Measurements from ENCODE around the gene ANKRD10.

The ANKRD10 gene

GRCh38 chr13:110885966-110886869 lies 28.7 kb downstream of the ANKRD10 start:
- DNase-seq (ENCODE audit: low read depth), result no peak

GRCh38 chr13:110885516-110885915 lies 29.4 kb downstream of the ANKRD10 start:
- no peak for DNase-seq (ENCODE audit: low read depth)

GRCh38 chr13:110884517-110884916 lies 30.4 kb downstream of the ANKRD10 start:
- no peak for DNase-seq (ENCODE audit: low read depth)

- DNase-seq (ENCODE audit: low read depth), result no peak
Measured at GRCh38 chr13:110883542-110883941, 31.3 kb downstream of the ANKRD10 start.

- DNase-seq (ENCODE audit: low read depth), result no peak
Measured at GRCh38 chr13:110882972-110883371, 31.9 kb downstream of the ANKRD10 start.

GRCh38 chr13:110881839-110882627 lies 32.8 kb downstream of the ANKRD10 start:
- DNase-seq (ENCODE audit: low read depth), result no peak

GRCh38 chr13:110880627-110881026 lies 34.2 kb downstream of the ANKRD10 start:
- DNase-seq (ENCODE audit: low read depth), result no peak

GRCh38 chr13:110879482-110879881 lies 35.4 kb downstream of the ANKRD10 start:
- DNase-seq (ENCODE audit: low read depth), result no peak

GRCh38 chr13:110877737-110878258 lies 37.1 kb downstream of the ANKRD10 start:
- no peak for DNase-seq (ENCODE audit: low read depth)

- DNase-seq (ENCODE audit: low read depth), result no peak
Measured at GRCh38 chr13:110876609-110877008, 38.3 kb downstream of the ANKRD10 start.

GRCh38 chr13:110875241-110875640 lies 39.6 kb downstream of the ANKRD10 start:
- DNase-seq (ENCODE audit: low read depth), result no peak

- DNase-seq (ENCODE audit: low read depth), result peak; percentile 31
Measured at GRCh38 chr13:110874508-110874960, 40.3 kb downstream of the ANKRD10 start.

GRCh38 chr13:110873639-110874507 lies 41.0 kb downstream of the ANKRD10 start:
- DNase-seq (ENCODE audit: low read depth), result no peak

GRCh38 chr13:110872768-110873638 lies 41.9 kb downstream of the ANKRD10 start:
- no peak for DNase-seq (ENCODE audit: low read depth)

GRCh38 chr13:110872034-110872767 lies 42.7 kb downstream of the ANKRD10 start:
- no peak for DNase-seq (ENCODE audit: low read depth)

- DNase-seq (ENCODE audit: low read depth), result no peak
Measured at GRCh38 chr13:110869805-110870706, 44.8 kb downstream of the ANKRD10 start.

GRCh38 chr13:110869231-110869804 lies 45.6 kb downstream of the ANKRD10 start:
- DNase-seq (ENCODE audit: low read depth), result no peak

GRCh38 chr13:110868720-110869119 lies 46.1 kb downstream of the ANKRD10 start:
- DNase-seq (ENCODE audit: low read depth), result no peak

GRCh38 chr13:110867380-110867779 lies 47.5 kb downstream of the ANKRD10 start:
- DNase-seq (ENCODE audit: low read depth), result no peak

Measured in stimulated activated CD8-positive, alpha-beta memory T cell treated with anti-CD3 and anti-CD28 coated beads, Interleukin-15, amount 100 ng/mL, for 24 hours (primary cell).